Pancreas (tissue), 10 donors: ENCODE measurements around the gene TUNAR. TPM values are rescaled to one million over a fixed set of nuclear protein-coding genes. Genes with fewer than 3 reads are reported as not detected.

Experiments used
- ATAC-seq, 4 donors: fragments of 200-7000 bp; cut with Tn5 transposase; one replicate each; pipeline versions ENCODE4 v1.8.0 to v1.9.1; 2020; ENCODE audit warnings: mild to moderate bottlenecking in 4 of 4, moderate library complexity in 4 of 4
- DNase-seq, 6 donors: peaks; one replicate each; pipeline ENCODE4 v3.0.0-alpha.2; 2020
- FAIRE-seq: peaks from 2 replicates; lab custom pipeline; 2012; peaks lifted over from hg19 to GRCh38; lab: Jason Lieb, UNC
- H3K27ac ChIP-seq, 4 donors: fragments of 200-600 bp; sonication (generic); 1 replicate in 3 of 4; 2 replicates in 1 of 4; pipeline versions ENCODE4 v1.5.0 to v1.8.0; 2020
- H3K27me3 ChIP-seq, 4 donors: fragments of 200-600 bp; one replicate each; pipeline ENCODE4 v1.8.0; 2021
- H3K36me3 ChIP-seq, 3 donors: fragments of 200-600 bp; sonication (generic) in 1 of 3; one replicate each; pipeline versions ENCODE4 v1.5.0 to v1.8.0; 2020 to 2021
- H3K4me1 ChIP-seq, 3 donors: fragments of 200-600 bp; one replicate each; pipeline ENCODE4 v1.8.0; 2021
- H3K4me3 ChIP-seq, 4 donors: fragments of 200-600 bp; sonication (generic) in 2 of 4; one replicate each; pipeline versions ENCODE4 v1.5.0 to v1.8.0; 2020 to 2021
- H3K9me3 ChIP-seq, 4 donors: fragments of 200-600 bp; one replicate each; pipeline ENCODE4 v1.8.0; 2021
- WGBS, 2 donors: extraction: QIAGEN DNeasy Blood & Tissue Kit; methylation state at CpG; one replicate each; pipeline ENCODE4 v1.1.7; 2013; 5-methylcytosine and 5-hydroxymethylcytosine counted together
- intact Hi-C, 3 donors: fragments of 100-400 bp; cut with DNase I; formaldehyde crosslinking; loops; one replicate each; pipeline versions ENCODE4 v1.11.1 to v1.14.2; 2022
- polyA plus RNA-seq, 2 donors: library from polyadenylated mRNA; stranded (reverse); fragments of 200-250 nt; gene quantifications; one replicate each; pipeline ENCODE4 v1.2.3, GENCODE V29; 2013
- total RNA-seq, 6 donors: library from RNA; stranded (reverse); fragmentation: NEBNext Ultra II Directional in 4 of 6; extraction: Animal tissue kit (Norgen Biotek cat#: 25700) in 4 of 6; gene quantifications; one replicate each; pipeline versions ENCODE4 v1.2.1 to v1.2.4, GENCODE V29; 2021 to 2023
- TF ChIP-seq, protein P1 (sequence below), 4 donors: fragments of 200-600 bp; sonication (generic) in 3 of 4; IDR thresholded peaks; one replicate each; pipeline versions ENCODE4 v1.5.0 to v1.8.0; 2021; ENCODE audit warnings: antibody characterized with exemption in 4 of 4
- donor health status: healthy with polysubstance abuse.
- donor health status: DM: no; HTN: no; CAD: no; lungs with moderate emphysema.
- donor health status: DM: no; HTN: no; CAD: no.
- donor health status: control.
- donor health status: control.
- donor health status: Bipolar disorder and iron deficiency.
- donor health status: DM: yes; HTN: yes; CAD: no.
- donor health status: DM: no; HTN: no; CAD: no.
- donor health status: DM: no; HTN: no; CAD: no.
- donor health status: DM: yes; HTN: yes; CAD: no.

Gene TUNAR
- total and polyA plus RNA-seq, 8 donors, result 0.23 to 12.7 (median 1.0) TPM

DNA sequence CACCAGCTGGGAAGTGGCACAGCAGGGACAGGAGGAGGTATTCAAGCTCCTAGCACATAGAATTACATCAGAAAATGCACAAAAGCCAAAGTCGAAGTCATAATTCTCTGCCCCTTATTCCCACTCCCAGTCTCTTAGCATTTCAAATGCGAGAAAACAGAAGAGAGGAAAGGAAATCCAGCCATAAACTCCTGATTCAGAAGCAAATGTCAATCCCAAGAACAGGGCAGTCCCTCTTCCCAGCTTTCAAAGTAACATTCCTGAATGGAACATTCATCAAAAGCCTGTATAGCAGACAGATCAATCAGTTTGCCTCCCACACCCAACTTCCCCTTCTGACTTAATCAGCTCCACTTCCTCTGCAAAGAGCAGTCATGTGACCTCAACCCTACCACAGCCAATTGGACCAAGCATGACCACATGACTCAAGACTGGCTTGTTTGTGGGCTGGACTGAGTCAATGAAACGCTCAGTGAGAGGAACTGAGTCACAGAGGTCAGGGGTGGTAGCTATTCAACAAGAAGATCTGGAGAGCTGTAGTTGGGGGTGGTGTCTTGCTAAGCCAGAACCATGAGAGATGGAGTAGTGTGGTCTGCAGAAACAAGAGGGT, 41.4 kb upstream of the TUNAR start:
- DNase-seq (no peak), ATAC-seq (no peak), FAIRE-seq (no peak)
- 46 to 55% methylated on average over 3 of the region's 3 CpGs for WGBS, 2 donors
- no peaks in the 10 kb centered on the region for H3K36me3 ChIP-seq
- no peaks in the 10 kb centered on the region for H3K9me3 ChIP-seq
- no peaks in the 10 kb centered on the region for H3K4me1 ChIP-seq
- H3K27ac ChIP-seq, result no peak overlapping the region
- H3K27me3 ChIP-seq, result no peaks in the 10 kb centered on the region
- intact Hi-C loops, result no loop called here
- TF ChIP-seq, protein P1, sequence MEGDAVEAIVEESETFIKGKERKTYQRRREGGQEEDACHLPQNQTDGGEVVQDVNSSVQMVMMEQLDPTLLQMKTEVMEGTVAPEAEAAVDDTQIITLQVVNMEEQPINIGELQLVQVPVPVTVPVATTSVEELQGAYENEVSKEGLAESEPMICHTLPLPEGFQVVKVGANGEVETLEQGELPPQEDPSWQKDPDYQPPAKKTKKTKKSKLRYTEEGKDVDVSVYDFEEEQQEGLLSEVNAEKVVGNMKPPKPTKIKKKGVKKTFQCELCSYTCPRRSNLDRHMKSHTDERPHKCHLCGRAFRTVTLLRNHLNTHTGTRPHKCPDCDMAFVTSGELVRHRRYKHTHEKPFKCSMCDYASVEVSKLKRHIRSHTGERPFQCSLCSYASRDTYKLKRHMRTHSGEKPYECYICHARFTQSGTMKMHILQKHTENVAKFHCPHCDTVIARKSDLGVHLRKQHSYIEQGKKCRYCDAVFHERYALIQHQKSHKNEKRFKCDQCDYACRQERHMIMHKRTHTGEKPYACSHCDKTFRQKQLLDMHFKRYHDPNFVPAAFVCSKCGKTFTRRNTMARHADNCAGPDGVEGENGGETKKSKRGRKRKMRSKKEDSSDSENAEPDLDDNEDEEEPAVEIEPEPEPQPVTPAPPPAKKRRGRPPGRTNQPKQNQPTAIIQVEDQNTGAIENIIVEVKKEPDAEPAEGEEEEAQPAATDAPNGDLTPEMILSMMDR (IDR thresholded peaks at IDR 0.05), result no peak
- H3K4me3 ChIP-seq, result no peak overlapping the region

DNA sequence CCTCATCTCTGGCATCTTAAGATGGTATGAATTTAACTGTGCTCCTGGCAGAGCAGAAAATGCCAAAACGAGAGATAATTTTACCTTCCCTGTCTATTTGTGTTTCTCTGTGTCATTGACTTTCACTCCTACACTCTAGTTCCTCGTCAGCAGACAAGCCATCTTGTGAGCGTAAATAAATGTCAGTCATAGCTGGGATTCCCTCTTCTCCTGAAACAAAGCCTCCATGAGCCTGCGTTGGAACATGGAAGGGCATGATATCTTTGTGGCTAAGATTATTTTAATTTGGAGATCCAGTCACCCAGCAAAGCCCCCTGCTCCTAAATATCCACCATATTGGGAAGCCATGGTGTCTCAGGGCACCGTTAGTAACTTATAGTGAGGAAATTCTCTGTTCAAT, 37.8 kb upstream of the TUNAR start:
- ATAC-seq (no peak), DNase-seq (no peak), FAIRE-seq (no peak)
- Histone ChIP-seq H3K27ac (no peak overlapping the region), H3K27me3 (no peaks in the 10 kb centered on the region), H3K4me3 (no peak overlapping the region), H3K9me3 (no peaks in the 10 kb centered on the region), H3K4me1 (no peaks in the 10 kb centered on the region), H3K36me3 (no peaks in the 10 kb centered on the region)
- TF ChIP-seq, protein P1 (IDR thresholded peaks at IDR 0.05), result no peak
- 46 to 62% methylated on average over 5 of the region's 5 CpGs for WGBS, 2 donors
- intact Hi-C loops, result no loop called here

DNA sequence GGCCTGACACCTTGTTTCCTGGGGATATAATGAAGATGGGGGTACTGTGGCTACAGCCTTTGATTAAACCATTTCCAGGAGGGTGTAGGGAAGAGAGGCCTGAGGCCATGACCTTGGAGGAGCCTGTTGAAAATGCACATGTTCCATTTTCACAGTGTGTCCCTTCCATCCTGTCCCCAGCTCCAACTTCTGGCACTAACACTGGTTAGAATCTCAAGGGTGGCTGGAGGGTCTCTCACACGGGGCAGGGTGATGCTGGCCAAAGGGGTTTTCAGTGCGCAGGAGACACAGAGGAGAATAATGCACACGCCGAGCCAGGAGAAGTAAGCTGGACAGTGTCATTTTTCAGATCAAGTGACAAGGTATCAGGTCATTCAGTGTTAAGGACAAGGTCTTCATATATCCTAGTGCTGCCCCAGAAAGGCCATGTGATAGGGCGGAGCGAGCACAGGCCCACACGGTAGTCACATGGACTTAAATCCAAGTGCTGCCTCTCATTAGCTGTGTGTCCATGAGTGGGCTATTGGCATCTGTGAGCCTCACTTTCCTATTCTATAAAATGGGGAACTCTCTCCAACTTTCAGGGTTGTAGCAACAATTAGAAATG, 36.4 kb upstream of the TUNAR start:
- DNase-seq (no peak), ATAC-seq (no peak), FAIRE-seq (no peak)
- H3K27me3 ChIP-seq, result no peaks in the 10 kb centered on the region
- H3K36me3 ChIP-seq, result no peaks in the 10 kb centered on the region
- TF ChIP-seq, protein P1 (IDR thresholded peaks at IDR 0.05), result no peak
- H3K27ac ChIP-seq, result no peak overlapping the region
- H3K4me3 ChIP-seq, result no peak overlapping the region
- intact Hi-C loops, result no loop called here
- H3K4me1 ChIP-seq, result no peaks in the 10 kb centered on the region
- WGBS, 2 donors, result 64 to 74% methylated on average over 7 of the region's 7 CpGs
- no peaks in the 10 kb centered on the region for H3K9me3 ChIP-seq

DNA sequence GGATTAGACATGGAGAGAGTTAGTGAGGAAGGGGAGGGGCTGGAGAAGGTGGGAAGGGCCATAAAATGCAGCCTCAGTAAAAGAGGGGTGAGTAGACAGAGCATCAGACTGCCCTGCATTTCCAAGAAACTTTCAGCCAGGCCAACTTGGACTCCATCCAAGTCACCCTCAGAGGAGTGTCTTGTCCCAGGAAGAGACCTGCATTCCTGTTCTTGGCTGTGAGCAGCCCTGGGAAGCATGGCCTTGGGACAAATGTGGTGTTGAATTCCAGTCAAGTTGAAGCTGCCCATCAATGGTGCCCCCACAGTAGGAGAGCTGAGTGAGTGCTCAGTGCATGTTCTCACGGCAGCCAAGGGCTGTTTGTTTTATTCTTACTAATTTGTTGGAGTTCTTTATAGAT, 35.0 kb upstream of the TUNAR start:
- no peaks in the 10 kb centered on the region for H3K4me1 ChIP-seq
- no peaks in the 10 kb centered on the region for H3K36me3 ChIP-seq
- no peak for FAIRE-seq
- no peak for DNase-seq
- H3K9me3 ChIP-seq, result no peaks in the 10 kb centered on the region
- H3K4me3 ChIP-seq, result no peak overlapping the region
- TF ChIP-seq, protein P1 (IDR thresholded peaks at IDR 0.05), result no peak
- no peak overlapping the region for H3K27ac ChIP-seq
- intact Hi-C loops, result no loop called here
- no peaks in the 10 kb centered on the region for H3K27me3 ChIP-seq
- 37 to 64% methylated on average over 1 of the region's 1 CpG for WGBS, 2 donors
- ATAC-seq, result no peak

DNA sequence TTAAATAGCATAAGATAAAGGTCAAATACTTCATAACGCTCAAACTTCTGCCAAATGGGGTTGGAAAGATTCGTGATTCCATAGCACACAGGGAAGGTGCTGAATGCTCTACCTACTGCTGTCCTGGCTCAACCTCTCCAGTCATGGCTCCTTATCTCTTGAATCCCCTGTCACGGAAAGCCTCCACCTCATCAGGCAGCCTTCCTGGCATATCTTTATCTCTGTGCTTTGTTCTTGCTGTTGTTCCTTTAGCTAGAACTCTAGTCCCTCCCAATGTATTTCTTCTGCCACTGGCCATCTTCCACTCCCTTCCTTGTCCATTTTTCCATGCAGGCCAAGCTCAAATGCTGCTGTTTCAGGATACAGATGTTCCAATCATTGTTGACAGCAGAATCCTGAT, 26.9 kb upstream of the TUNAR start:
- DNase-seq (no peak), ATAC-seq (no peak), FAIRE-seq (no peak)
- Histone ChIP-seq H3K4me1 (no peaks in the 10 kb centered on the region), H3K4me3 (no peak overlapping the region), H3K27me3 (no peaks in the 10 kb centered on the region), H3K9me3 (no peaks in the 10 kb centered on the region), H3K27ac (no peak overlapping the region), H3K36me3 (no peaks in the 10 kb centered on the region)
- WGBS, 2 donors, result 39 to 43% methylated on average over 3 of the region's 3 CpGs
- intact Hi-C loops, result no loop called here
- TF ChIP-seq, protein P1 (IDR thresholded peaks at IDR 0.05), result no peak
